Breast epithelium (tissue), 3 donors: ENCODE data around the gene AGAP3.

Experiments used
- POLR2A ChIP-seq: fragments of 450-650 bp; IDR thresholded peaks from one replicate; pipeline ENCODE4 v1.6.1; 2016; ENCODE audit warnings: antibody characterized with exemption, mild to moderate bottlenecking, moderate library complexity
- TF ChIP-seq, protein P1 (sequence below), 3 donors: fragments of 450-650 bp; IDR thresholded peaks; one replicate each; pipeline ENCODE4 v1.5.1; 2016 to 2017; ENCODE audit warnings: antibody characterized with exemption in 3 of 3, mild to moderate bottlenecking in 3 of 3, moderate library complexity in 3 of 3

- TF ChIP-seq, protein P1, sequence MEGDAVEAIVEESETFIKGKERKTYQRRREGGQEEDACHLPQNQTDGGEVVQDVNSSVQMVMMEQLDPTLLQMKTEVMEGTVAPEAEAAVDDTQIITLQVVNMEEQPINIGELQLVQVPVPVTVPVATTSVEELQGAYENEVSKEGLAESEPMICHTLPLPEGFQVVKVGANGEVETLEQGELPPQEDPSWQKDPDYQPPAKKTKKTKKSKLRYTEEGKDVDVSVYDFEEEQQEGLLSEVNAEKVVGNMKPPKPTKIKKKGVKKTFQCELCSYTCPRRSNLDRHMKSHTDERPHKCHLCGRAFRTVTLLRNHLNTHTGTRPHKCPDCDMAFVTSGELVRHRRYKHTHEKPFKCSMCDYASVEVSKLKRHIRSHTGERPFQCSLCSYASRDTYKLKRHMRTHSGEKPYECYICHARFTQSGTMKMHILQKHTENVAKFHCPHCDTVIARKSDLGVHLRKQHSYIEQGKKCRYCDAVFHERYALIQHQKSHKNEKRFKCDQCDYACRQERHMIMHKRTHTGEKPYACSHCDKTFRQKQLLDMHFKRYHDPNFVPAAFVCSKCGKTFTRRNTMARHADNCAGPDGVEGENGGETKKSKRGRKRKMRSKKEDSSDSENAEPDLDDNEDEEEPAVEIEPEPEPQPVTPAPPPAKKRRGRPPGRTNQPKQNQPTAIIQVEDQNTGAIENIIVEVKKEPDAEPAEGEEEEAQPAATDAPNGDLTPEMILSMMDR (IDR thresholded peaks at IDR 0.05): no peak
- no peak for TF ChIP-seq POLR2A
These were observed 16.3 kb upstream of the AGAP3 start for GRCh38 chr7:151069841-151070573.
